ENCODE results near the gene SRGAP2C.
"Not testable (repeated sequence)": the region's sequence is repeated elsewhere in the genome, so short reads cannot be mapped to it uniquely, and the experiment has no call there.

DNA sequence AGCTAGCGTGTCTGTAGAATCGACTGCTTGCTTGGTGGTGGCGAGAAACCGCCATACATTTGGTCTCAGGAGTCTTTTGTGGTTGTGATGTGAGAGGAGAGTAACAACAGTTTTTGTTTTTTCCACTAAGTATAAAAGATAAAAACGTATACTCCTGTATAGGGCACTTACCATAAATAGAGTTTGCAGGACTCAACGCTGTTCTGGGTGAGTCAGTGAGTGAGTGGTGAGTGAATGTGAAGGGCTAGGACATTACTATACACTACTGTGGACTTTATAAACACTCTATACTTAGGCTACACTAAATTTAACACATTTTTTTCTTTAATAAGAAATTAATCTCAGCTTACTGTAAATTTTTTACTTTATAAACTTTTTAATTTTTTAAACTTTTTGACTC lies 44.4 kb upstream of the SRGAP2C start:
- not testable (repeated sequence) for TF ChIP-seq FOXP2 (optimal IDR thresholded peaks at IDR 0.05; ENCODE audit: control extremely low read depth, extremely low read length, insufficient read depth); EZH2 (IDR thresholded peaks at IDR 0.05); POLR2AphosphoS5 (IDR thresholded peaks at IDR 0.05; ENCODE audit: borderline replicate concordance, low read depth, low read length)
